Measurements from ENCODE around the gene LANCL2.

LANCL2 gene

DNA sequence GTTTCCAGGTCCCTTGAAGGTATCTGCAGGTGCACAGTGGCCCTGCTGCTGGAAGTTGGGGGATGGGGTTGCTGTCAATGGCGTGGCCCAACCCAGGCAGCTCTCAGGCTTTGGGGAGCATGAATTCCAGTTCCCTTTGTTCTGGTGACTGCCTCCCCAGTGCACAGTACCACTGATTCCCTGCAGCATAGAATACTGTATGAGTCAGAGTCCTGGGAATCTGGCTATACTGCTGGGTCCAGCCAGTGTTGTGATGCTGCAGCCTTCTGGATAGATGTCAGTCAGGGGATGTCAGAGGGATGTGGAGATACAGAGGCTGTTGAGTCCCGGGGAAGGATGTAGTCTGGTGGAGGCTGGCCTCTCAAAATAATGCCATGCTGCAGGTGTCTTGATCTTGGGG is 99.3 kb downstream of the LANCL2 start:
- H3K4me3 ChIP-seq (ENCODE audit: low read length) = no peak overlapping the region
- TF ChIP-seq, protein P1, sequence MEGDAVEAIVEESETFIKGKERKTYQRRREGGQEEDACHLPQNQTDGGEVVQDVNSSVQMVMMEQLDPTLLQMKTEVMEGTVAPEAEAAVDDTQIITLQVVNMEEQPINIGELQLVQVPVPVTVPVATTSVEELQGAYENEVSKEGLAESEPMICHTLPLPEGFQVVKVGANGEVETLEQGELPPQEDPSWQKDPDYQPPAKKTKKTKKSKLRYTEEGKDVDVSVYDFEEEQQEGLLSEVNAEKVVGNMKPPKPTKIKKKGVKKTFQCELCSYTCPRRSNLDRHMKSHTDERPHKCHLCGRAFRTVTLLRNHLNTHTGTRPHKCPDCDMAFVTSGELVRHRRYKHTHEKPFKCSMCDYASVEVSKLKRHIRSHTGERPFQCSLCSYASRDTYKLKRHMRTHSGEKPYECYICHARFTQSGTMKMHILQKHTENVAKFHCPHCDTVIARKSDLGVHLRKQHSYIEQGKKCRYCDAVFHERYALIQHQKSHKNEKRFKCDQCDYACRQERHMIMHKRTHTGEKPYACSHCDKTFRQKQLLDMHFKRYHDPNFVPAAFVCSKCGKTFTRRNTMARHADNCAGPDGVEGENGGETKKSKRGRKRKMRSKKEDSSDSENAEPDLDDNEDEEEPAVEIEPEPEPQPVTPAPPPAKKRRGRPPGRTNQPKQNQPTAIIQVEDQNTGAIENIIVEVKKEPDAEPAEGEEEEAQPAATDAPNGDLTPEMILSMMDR (IDR thresholded peaks at IDR 0.05; ENCODE audit: low read depth, low read length) = no peak
- no peak for TF ChIP-seq EZH2phosphoT487 (IDR thresholded peaks at IDR 0.05; ENCODE audit: low read depth)
- no peaks in the 10 kb centered on the region for H3K27me3 ChIP-seq (ENCODE audit: low read depth, low read length)
- no peak overlapping the region for H3K9ac ChIP-seq (ENCODE audit: low read length)
- H3K9me3 ChIP-seq (ENCODE audit: insufficient read depth, low read length) = no peaks in the 10 kb centered on the region
- no peak overlapping the region for H2AFZ ChIP-seq (ENCODE audit: low read depth, low read length)
- H3K36me3 ChIP-seq (replicated peaks; ENCODE audit: low read depth, low read length) = peaks cover 77% of the 10 kb centered on the region
- H3K4me1 ChIP-seq (ENCODE audit: low read length) = no peaks in the 10 kb centered on the region
- no peak overlapping the region for H3K27ac ChIP-seq (ENCODE audit: low read length)
- peaks cover 52% of the 10 kb centered on the region for H3K79me2 ChIP-seq (ENCODE audit: low read length)
- no peak overlapping the region for H3K4me2 ChIP-seq (ENCODE audit: low read length)
- peaks cover 12% of the 10 kb centered on the region; the same call in 1 of the 2 replicates for H4K20me1 ChIP-seq (ENCODE audit: insufficient read depth, low read length)

DNA sequence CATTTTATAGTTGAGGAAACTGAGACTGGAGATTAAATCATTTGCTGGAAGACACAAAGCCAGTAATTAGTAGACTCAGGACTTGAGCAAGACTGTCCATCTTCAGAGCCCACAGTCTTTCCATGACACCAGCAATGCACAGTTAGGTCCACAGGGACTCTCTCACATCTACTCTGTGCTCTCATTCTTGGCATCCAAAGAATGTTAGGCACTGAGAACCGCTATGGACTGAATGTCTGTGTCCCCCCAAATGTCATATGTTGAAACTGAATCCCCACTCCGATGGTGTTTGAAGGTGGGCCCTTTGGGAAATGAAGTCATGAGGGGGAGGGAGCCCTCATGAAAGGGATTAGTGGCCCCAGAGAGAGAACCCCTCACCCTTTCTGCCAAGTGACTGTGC is 100.6 kb downstream of the LANCL2 start:
- H3K36me3 ChIP-seq (replicated peaks; ENCODE audit: low read depth, low read length) = peaks cover 82% of the 10 kb centered on the region
- H3K4me3 ChIP-seq (ENCODE audit: low read length) = no peak overlapping the region
- no peak overlapping the region for H3K9ac ChIP-seq (ENCODE audit: low read length)
- H3K4me2 ChIP-seq (ENCODE audit: low read length) = no peak overlapping the region
- no peaks in the 10 kb centered on the region for H3K4me1 ChIP-seq (ENCODE audit: low read length)
- H3K27me3 ChIP-seq (ENCODE audit: low read depth, low read length) = no peaks in the 10 kb centered on the region
- no peak overlapping the region for H2AFZ ChIP-seq (ENCODE audit: low read depth, low read length)
- H3K27ac ChIP-seq (ENCODE audit: low read length) = no peak overlapping the region
- TF ChIP-seq, protein P1 (IDR thresholded peaks at IDR 0.05; ENCODE audit: low read depth, low read length) = no peak
- no peak for TF ChIP-seq EZH2phosphoT487 (IDR thresholded peaks at IDR 0.05; ENCODE audit: low read depth)
- H4K20me1 ChIP-seq (ENCODE audit: insufficient read depth, low read length) = peaks cover 21% of the 10 kb centered on the region
- peaks cover 63% of the 10 kb centered on the region for H3K79me2 ChIP-seq (ENCODE audit: low read length)
- no peaks in the 10 kb centered on the region for H3K9me3 ChIP-seq (ENCODE audit: insufficient read depth, low read length)

DNA sequence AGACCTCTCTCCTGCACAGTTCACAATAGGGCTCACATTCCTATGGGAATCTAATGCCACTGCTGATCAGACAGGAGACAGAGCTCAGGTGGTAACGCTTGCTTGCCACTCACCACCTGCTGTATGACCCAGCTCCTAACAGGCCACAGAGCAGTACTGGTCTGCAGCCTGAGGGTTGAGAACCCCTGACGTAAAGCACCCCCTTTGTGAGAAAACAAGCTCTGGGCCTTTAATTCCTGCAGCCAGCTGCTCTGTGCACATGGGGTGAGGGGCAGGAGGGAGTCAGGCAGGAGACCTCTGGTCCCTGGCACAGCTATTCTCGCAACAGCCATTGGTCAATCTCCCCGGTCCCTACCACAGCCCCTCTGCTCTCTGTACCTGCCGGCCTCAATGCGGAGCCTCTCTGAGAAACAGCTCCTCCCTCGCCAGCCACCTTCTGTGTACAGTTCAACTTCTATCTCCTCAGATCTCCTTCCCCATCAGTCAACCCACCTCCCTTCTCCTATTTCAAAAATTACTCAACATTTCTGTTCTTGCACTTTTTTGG is 102.0 kb downstream of the LANCL2 start:
- peaks cover 75% of the 10 kb centered on the region for H3K36me3 ChIP-seq (replicated peaks; ENCODE audit: low read depth, low read length)
- no peaks in the 10 kb centered on the region for H3K27me3 ChIP-seq (ENCODE audit: low read depth, low read length)
- H3K4me1 ChIP-seq (ENCODE audit: low read length) = no peaks in the 10 kb centered on the region
- H3K27ac ChIP-seq (ENCODE audit: low read length) = no peak overlapping the region
- peaks cover 63% of the 10 kb centered on the region for H3K79me2 ChIP-seq (ENCODE audit: low read length)
- peaks cover 21% of the 10 kb centered on the region for H4K20me1 ChIP-seq (ENCODE audit: insufficient read depth, low read length)
- no peak overlapping the region for H3K4me2 ChIP-seq (ENCODE audit: low read length)
- H3K9ac ChIP-seq (ENCODE audit: low read length) = no peak overlapping the region
- TF ChIP-seq, protein P1 (IDR thresholded peaks at IDR 0.05; ENCODE audit: low read depth, low read length) = no peak
- no peak for TF ChIP-seq EZH2phosphoT487 (IDR thresholded peaks at IDR 0.05; ENCODE audit: low read depth)
- H3K4me3 ChIP-seq (ENCODE audit: low read length) = no peak overlapping the region
- no peak overlapping the region for H2AFZ ChIP-seq (ENCODE audit: low read depth, low read length)
- no peaks in the 10 kb centered on the region for H3K9me3 ChIP-seq (ENCODE audit: insufficient read depth, low read length)

DNA sequence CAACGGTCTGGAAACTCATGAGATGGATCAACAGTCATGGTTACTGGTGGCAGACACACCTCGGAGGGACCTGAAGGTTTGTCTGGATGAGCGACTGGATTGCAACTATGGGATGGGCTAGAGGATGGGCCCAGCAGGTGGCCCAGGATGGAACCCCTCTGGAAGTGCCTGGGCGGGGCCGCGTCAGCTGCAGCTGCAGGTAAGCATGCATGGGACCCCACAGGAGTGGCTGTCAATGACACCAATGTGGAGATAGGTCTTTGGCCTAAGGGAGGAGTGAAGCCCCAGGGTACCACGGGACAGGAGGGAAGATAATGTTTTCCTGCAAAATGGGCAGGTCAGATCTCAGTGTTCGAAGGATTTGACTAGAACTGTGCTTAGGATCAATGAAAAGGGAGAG is 103.4 kb downstream of the LANCL2 start:
- Histone ChIP-seq H4K20me1 (ENCODE audit: insufficient read depth, low read length) (peaks cover 27% of the 10 kb centered on the region), H3K4me2 (ENCODE audit: low read length) (no peak overlapping the region), H3K4me1 (ENCODE audit: low read length) (no peaks in the 10 kb centered on the region), H3K4me3 (ENCODE audit: low read length) (no peak overlapping the region), H2AFZ (ENCODE audit: low read depth, low read length) (no peak overlapping the region), H3K79me2 (ENCODE audit: low read length) (peaks cover 66% of the 10 kb centered on the region), H3K27me3 (ENCODE audit: low read depth, low read length) (no peaks in the 10 kb centered on the region), H3K9me3 (ENCODE audit: insufficient read depth, low read length) (no peaks in the 10 kb centered on the region), H3K27ac (ENCODE audit: low read length) (no peak overlapping the region), H3K36me3 (replicated peaks; ENCODE audit: low read depth, low read length) (peaks cover 70% of the 10 kb centered on the region), H3K9ac (ENCODE audit: low read length) (no peak overlapping the region)
- TF ChIP-seq EZH2phosphoT487 (IDR thresholded peaks at IDR 0.05; ENCODE audit: low read depth) = no peak
- TF ChIP-seq, protein P1 (IDR thresholded peaks at IDR 0.05; ENCODE audit: low read depth, low read length) = no peak

All from OCI-LY3 (cell line).